Vagina (tissue), 2 donors: Measurements from ENCODE around the gene LRRC9. TPM values are rescaled to one million over a fixed set of nuclear protein-coding genes. Genes with fewer than 3 reads are reported as not detected.
A peak's percentile ranks its signal among the peaks of the same experiment; 100 is the strongest.

ENCODE experiments used
- DNase-seq, 2 donors: peaks; one replicate each; pipeline ENCODE4 v3.0.0-alpha.2; 2017; ENCODE audit errors: extremely low spot score in 2 of 2
- H3K27ac ChIP-seq: fragments of 200-600 bp; sonication (generic); one replicate; pipeline ENCODE4 v1.5.1; 2019
- H3K27me3 ChIP-seq: fragments of 200-600 bp; sonication (generic); one replicate; pipeline ENCODE4 v1.5.1; 2019
- H3K36me3 ChIP-seq, 2 donors: fragments of 200-600 bp; sonication (generic); one replicate each; pipeline ENCODE4 v1.5.1; 2017 to 2019
- H3K4me1 ChIP-seq: fragments of 200-600 bp; sonication (generic); one replicate; pipeline ENCODE4 v1.5.1; 2019
- H3K4me3 ChIP-seq, 2 donors: fragments of 200-600 bp; sonication (generic); 1 replicate in 1 of 2; 2 replicates in 1 of 2; pipeline ENCODE4 v1.5.1; 2016 to 2019
- H3K9me3 ChIP-seq: fragments of 200-600 bp; sonication (generic); one replicate; pipeline ENCODE4 v1.5.1; 2019
- CTCF ChIP-seq, 3 experiments: fragments of 450-650 bp in 2 of 3; fragments of 200-600 bp in 1 of 3; sonication (generic) in 1 of 3; IDR thresholded peaks; one replicate each; pipeline ENCODE4 v1.5.1; 2017 to 2019; ENCODE audit warnings: antibody characterized with exemption in 3 of 3, mild to moderate bottlenecking in 2 of 3, moderate library complexity in 2 of 3
- POLR2A ChIP-seq, 2 donors: fragments of 450-650 bp; IDR thresholded peaks; one replicate each; pipeline ENCODE4 v1.6.1; 2017; ENCODE audit warnings: antibody characterized with exemption in 2 of 2, mild to moderate bottlenecking in 2 of 2, moderate library complexity in 2 of 2
- POLR2AphosphoS5 ChIP-seq, 2 donors: sonication (generic); formaldehyde crosslinking; IDR thresholded peaks; one replicate each; pipeline ENCODE4 v1.9.0; 2017; ENCODE audit warnings: antibody characterized with exemption in 2 of 2, mild to moderate bottlenecking in 2 of 2, low read depth in 1 of 2; ENCODE audit not compliant: insufficient read depth in 1 of 2
- intact Hi-C: fragments of 100-400 bp; cut with DNase I; formaldehyde crosslinking; loops from one replicate; pipeline ENCODE4 v1.15.1; 2023
- total RNA-seq: library from RNA; depleted of rRNA; stranded (reverse); fragments of >200 nt; gene quantifications from one replicate; pipeline ENCODE4 v1.2.3, GENCODE V29; 2016

The LRRC9 gene
- total RNA-seq, 1 donor from 2014 or later: 3.2 TPM

DNA sequence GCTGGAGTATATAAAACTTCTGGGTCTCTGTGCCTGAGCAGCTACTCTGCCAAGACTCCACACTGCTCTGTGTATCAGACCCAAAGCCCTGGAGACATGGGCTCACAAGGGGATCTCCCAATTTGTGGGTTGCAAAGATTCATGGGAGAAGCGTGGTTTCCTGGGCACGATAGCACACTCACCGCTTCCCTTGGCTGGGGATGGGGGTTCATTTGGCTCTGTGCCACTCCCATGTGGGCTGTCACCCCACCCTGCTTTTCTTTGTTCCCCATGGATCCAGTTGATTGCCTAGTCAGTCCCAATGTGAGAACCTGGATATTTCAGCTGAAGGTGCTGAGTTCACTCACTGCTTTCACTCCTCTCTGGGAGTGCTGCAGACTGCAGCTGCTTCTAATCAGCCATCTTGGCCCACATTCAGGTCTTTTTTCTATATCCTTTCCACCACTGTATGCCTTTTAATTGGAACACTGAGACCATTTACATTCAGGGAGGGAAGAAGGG, 131.8 kb downstream of the LRRC9 start:
- intact Hi-C loops: loop anchor here (10.0 kb wide), 1 partner anchor 87 kb away; no protein-coding TSS in a partner anchor
- no peak for TF ChIP-seq CTCF (IDR thresholded peaks at IDR 0.05)
- Histone ChIP-seq H3K36me3 (no peaks in the 10 kb centered on the region), H3K27me3 (no peaks in the 10 kb centered on the region), H3K4me1 (no peaks in the 10 kb centered on the region), H3K27ac (no peak overlapping the region), H3K9me3 (no peaks in the 10 kb centered on the region), H3K4me3 (no peak overlapping the region)
- DNase-seq: no peak

DNA sequence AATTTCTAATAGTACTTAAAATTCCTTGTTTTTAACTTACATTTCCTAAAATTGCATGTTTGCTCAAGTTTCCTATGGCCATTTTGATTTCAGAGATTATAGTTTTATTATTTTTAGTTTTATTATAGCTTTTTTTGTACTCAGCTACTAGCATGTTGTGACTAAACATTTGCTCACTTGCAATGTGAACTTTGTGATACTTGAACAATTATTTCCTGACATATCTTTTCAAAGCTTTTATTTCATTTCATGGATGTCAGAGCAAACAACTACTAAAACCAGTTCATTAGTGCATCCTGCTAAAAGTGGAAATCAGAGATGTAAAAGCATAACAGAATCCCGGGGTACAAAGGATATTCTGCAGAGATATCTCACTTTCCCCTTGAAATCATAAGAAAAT, 138.1 kb downstream of the LRRC9 start:
- DNase-seq: no peak
- no peaks in the 10 kb centered on the region for H3K27me3 ChIP-seq
- H3K4me1 ChIP-seq: peaks cover 3% of the 10 kb centered on the region
- H3K9me3 ChIP-seq: no peaks in the 10 kb centered on the region
- H3K4me3 ChIP-seq: no peak overlapping the region
- intact Hi-C loops: loop anchor here (10.0 kb wide), 1 partner anchor 93 kb away; no protein-coding TSS in a partner anchor
- no peaks in the 10 kb centered on the region for H3K36me3 ChIP-seq
- no peak overlapping the region for H3K27ac ChIP-seq
- no peak for TF ChIP-seq CTCF (IDR thresholded peaks at IDR 0.05)
- TF ChIP-seq POLR2AphosphoS5 (IDR thresholded peaks at IDR 0.05; ENCODE audit: insufficient read depth in 1 of 2, low read depth in 1 of 2): no peak
- TF ChIP-seq POLR2A (IDR thresholded peaks at IDR 0.05): no peak

- DNase-seq: no peak
- intact Hi-C loops: loop anchor here (10.0 kb wide), 1 partner anchor 123 kb away; no protein-coding TSS in a partner anchor
- H3K36me3 ChIP-seq: no peaks in the 10 kb centered on the region
- no peak overlapping the region for H3K4me3 ChIP-seq
- H3K27ac ChIP-seq: no peak overlapping the region
- H3K27me3 ChIP-seq: no peaks in the 10 kb centered on the region
- TF ChIP-seq CTCF (IDR thresholded peaks at IDR 0.05): no peak
- TF ChIP-seq POLR2AphosphoS5 (IDR thresholded peaks at IDR 0.05; ENCODE audit: insufficient read depth in 1 of 2, low read depth in 1 of 2): no peak
- TF ChIP-seq POLR2A (IDR thresholded peaks at IDR 0.05): no peak
- no peaks in the 10 kb centered on the region for H3K9me3 ChIP-seq
- H3K4me1 ChIP-seq: peaks cover 3% of the 10 kb centered on the region
Observed at GRCh38 chr14:60061371-60061770, 141.4 kb downstream of the LRRC9 start.

- no peak overlapping the region for H3K4me3 ChIP-seq
- no peak overlapping the region for H3K27ac ChIP-seq
- TF ChIP-seq CTCF (IDR thresholded peaks at IDR 0.05): peak; percentile 31 to 58 (median 49)
- no peak for TF ChIP-seq POLR2AphosphoS5 (IDR thresholded peaks at IDR 0.05; ENCODE audit: insufficient read depth in 1 of 2, low read depth in 1 of 2)
- no peaks in the 10 kb centered on the region for H3K27me3 ChIP-seq
- DNase-seq: no peak
- no peaks in the 10 kb centered on the region for H3K9me3 ChIP-seq
- peaks cover 3% of the 10 kb centered on the region for H3K4me1 ChIP-seq
- intact Hi-C loops: loop anchor here (10.0 kb wide), 1 partner anchor 120 kb away; no protein-coding TSS in a partner anchor
- H3K36me3 ChIP-seq: no peaks in the 10 kb centered on the region
Observed at GRCh38 chr14:60064491-60065072, 144.6 kb downstream of the LRRC9 start.

DNA sequence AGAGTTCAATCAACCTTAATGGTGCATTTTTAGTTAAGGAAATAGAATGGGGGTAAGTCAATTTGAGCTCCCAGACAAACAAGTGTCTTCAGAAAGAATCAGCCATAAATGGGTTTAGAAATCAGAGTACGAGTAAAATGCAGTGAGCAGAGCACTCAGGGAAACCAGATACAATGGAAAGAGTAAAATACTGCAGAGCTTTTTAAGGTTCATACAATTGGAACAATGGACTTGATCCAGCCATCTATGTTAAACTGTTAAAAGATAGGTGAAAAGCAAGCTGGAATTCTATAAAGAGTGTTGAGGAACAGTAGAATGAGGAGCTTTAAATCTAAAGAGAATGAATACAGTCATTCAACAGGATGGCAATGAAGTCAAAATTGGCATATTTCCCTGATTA, 147.9 kb downstream of the LRRC9 start:
- Histone ChIP-seq H3K9me3 (no peaks in the 10 kb centered on the region), H3K4me3 (no peak overlapping the region), H3K4me1 (no peaks in the 10 kb centered on the region), H3K27me3 (no peaks in the 10 kb centered on the region), H3K27ac (no peak overlapping the region), H3K36me3 (no peaks in the 10 kb centered on the region)
- intact Hi-C loops: loop anchor here (10.0 kb wide), 1 partner anchor 117 kb away; no protein-coding TSS in a partner anchor
- no peak for TF ChIP-seq CTCF (IDR thresholded peaks at IDR 0.05)
- TF ChIP-seq POLR2A (IDR thresholded peaks at IDR 0.05): no peak
- TF ChIP-seq POLR2AphosphoS5 (IDR thresholded peaks at IDR 0.05; ENCODE audit: insufficient read depth in 1 of 2, low read depth in 1 of 2): no peak
- no peak for DNase-seq
